SJCRH30 (cell line): ENCODE measurements around the gene MYO1A. TPM values are rescaled to one million over a fixed set of nuclear protein-coding genes. Genes with fewer than 3 reads are reported as not detected.

Experiments
- total RNA-seq: library from RNA; depleted of rRNA; stranded (reverse); fragments of >200 nt; shearing (Covaris generic); gene quantifications from 2 replicates; pipeline ENCODE4 v1.2.3, GENCODE V29; 2014; rRNA removed

MYO1A gene
- total RNA-seq, 1 experiment from 2014 or later, result 0.02 TPM

Other genes with a start within 250 kb of the MYO1A start
- gene SDR9C7, start 115.7 kb downstream of the MYO1A start, total RNA-seq, result not detected in 2 replicates
- 0.03 and 0.06 TPM in 2 replicates for gene RDH16, start 92.5 kb downstream of the MYO1A start, total RNA-seq
- gene ZBTB39, start 43.6 kb downstream of the MYO1A start, total RNA-seq, result 91.0 and 101 TPM in 2 replicates
- gene TAC3, start 33.6 kb downstream of the MYO1A start, total RNA-seq, result not detected in 2 replicates
- 63.7 and 70.2 TPM in 2 replicates for gene NEMP1, start 28.7 kb upstream of the MYO1A start, total RNA-seq
- 87.8 and 89.9 TPM in 2 replicates for gene NAB2, start 39.0 kb upstream of the MYO1A start, total RNA-seq
- gene STAT6, start 61.2 kb upstream of the MYO1A start, total RNA-seq, result 15.1 and 15.8 TPM in 2 replicates
- 53.7 and 58.6 TPM in 2 replicates for gene LRP1, start 78.4 kb upstream of the MYO1A start, total RNA-seq
- gene LRP1-AS, start 97.5 kb upstream of the MYO1A start, total RNA-seq, result 1.1 and 1.3 TPM in 2 replicates
- gene NXPH4, start 166.7 kb upstream of the MYO1A start, total RNA-seq, result 91.1 and 92.7 TPM in 2 replicates
- gene SHMT2, start 179.6 kb upstream of the MYO1A start, total RNA-seq, result 1,504 and 1,712 TPM in 2 replicates
- gene STAC3, start 201.1 kb upstream of the MYO1A start, total RNA-seq, result 1,199 and 1,339 TPM in 2 replicates